Measurements from ENCODE around the gene NBPF9.
"Not testable (repeated sequence)": the region's sequence is repeated elsewhere in the genome, so short reads cannot be mapped to it uniquely, and the experiment has no call there.

The NBPF9 gene

GRCh38 chr1:149012599-149012998 is 90.8 kb downstream of the NBPF9 start:
- not testable (repeated sequence) for DNase-seq (ENCODE audit: low read depth, low spot score)

GRCh38 chr1:149009761-149010160 is 93.6 kb downstream of the NBPF9 start:
- not testable (repeated sequence) for DNase-seq (ENCODE audit: low read depth, low spot score)

- DNase-seq (ENCODE audit: low read depth, low spot score) = not testable (repeated sequence)
Measured at GRCh38 chr1:149008769-149009168, 94.6 kb downstream of the NBPF9 start.

- not testable (repeated sequence) for DNase-seq (ENCODE audit: low read depth, low spot score)
Measured at GRCh38 chr1:149008326-149008725, 95.0 kb downstream of the NBPF9 start.

Measured in ELF-1 (cell line).